Activated CD8-positive, alpha-beta memory T cell treated with anti-CD3 and anti-CD28 coated beads for 24 hours (primary cell): Measurements from ENCODE around the gene HHAT.
A peak's percentile ranks its signal among the peaks of the same experiment; 100 is the strongest.
"Not testable (repeated sequence)": the region's sequence is repeated elsewhere in the genome, so short reads cannot be mapped to it uniquely, and the experiment has no call there.

Source experiments
- DNase-seq: peaks from one replicate; pipeline ENCODE4 v3.0.0-alpha.2; 2020

The HHAT gene

GRCh38 chr1:210315529-210315928 is 13.2 kb upstream of the HHAT start:
- DNase-seq, result no peak

- DNase-seq, result no peak
Measured at GRCh38 chr1:210321131-210321530, 7.6 kb upstream of the HHAT start.

GRCh38 chr1:210321552-210321951 is 7.2 kb upstream of the HHAT start:
- no peak for DNase-seq

GRCh38 chr1:210323957-210324356 is 4.7 kb upstream of the HHAT start:
- DNase-seq, result no peak

GRCh38 chr1:210325026-210325670 is 3.6 kb upstream of the HHAT start:
- no peak for DNase-seq

GRCh38 chr1:210328032-210328745 is 513 bp upstream of the HHAT start:
- no peak for DNase-seq

GRCh38 chr1:210330279-210330866 is 1.7 kb downstream of the HHAT start:
- DNase-seq, result no peak

- DNase-seq, result no peak
Measured at GRCh38 chr1:210332233-210332632, 3.5 kb downstream of the HHAT start.

- DNase-seq, result peak; percentile 67
Measured at GRCh38 chr1:210332719-210333398, 4.2 kb downstream of the HHAT start.

GRCh38 chr1:210335001-210335400 is 6.3 kb downstream of the HHAT start:
- DNase-seq, result no peak

- DNase-seq, result no peak
Measured at GRCh38 chr1:210336362-210336761, 7.7 kb downstream of the HHAT start.

GRCh38 chr1:210339500-210339899 is 10.8 kb downstream of the HHAT start:
- DNase-seq, result no peak

- DNase-seq, result no peak
Measured at GRCh38 chr1:210340311-210340710, 11.6 kb downstream of the HHAT start.

GRCh38 chr1:210340841-210341240 is 12.1 kb downstream of the HHAT start:
- DNase-seq, result no peak

GRCh38 chr1:210342986-210343780 is 14.5 kb downstream of the HHAT start:
- DNase-seq, result no peak

- no peak for DNase-seq
Measured at GRCh38 chr1:210344706-210345105, 16.0 kb downstream of the HHAT start.

- DNase-seq, result no peak
Measured at GRCh38 chr1:210347112-210347511, 18.4 kb downstream of the HHAT start.

- DNase-seq, result no peak
Measured at GRCh38 chr1:210351496-210351895, 22.8 kb downstream of the HHAT start.

- DNase-seq, result no peak
Measured at GRCh38 chr1:210352575-210352974, 23.9 kb downstream of the HHAT start.

- not testable (repeated sequence) for DNase-seq
Measured at GRCh38 chr1:210354305-210354704, 25.6 kb downstream of the HHAT start.

- DNase-seq, result no peak
Measured at GRCh38 chr1:210358626-210359025, 29.9 kb downstream of the HHAT start.

GRCh38 chr1:210359255-210359654 is 30.6 kb downstream of the HHAT start:
- DNase-seq, result no peak
